ENCODE data around the gene CBARP. TPM values are rescaled to one million over a fixed set of nuclear protein-coding genes. Genes with fewer than 3 reads are reported as not detected.
A peak's percentile ranks its signal among the peaks of the same experiment; 100 is the strongest.

Gene CBARP
- total RNA-seq, 1 experiment from 2014 or later = 23.4 TPM

- no peak for TF ChIP-seq ZSCAN18 (CRISPR knock-in tag; IDR thresholded peaks at IDR 0.05)
- TF ChIP-seq MAX (CRISPR knock-in tag; IDR thresholded peaks at IDR 0.05) = peak; percentile 63
- TF ChIP-seq FOXP4 (CRISPR knock-in tag; IDR thresholded peaks at IDR 0.05) = 0 out of 2 replicates have a peak, but pooled peaks have one; percentile 56
- peak; percentile 25 for TF ChIP-seq ARID4B (CRISPR knock-in tag; IDR thresholded peaks at IDR 0.05; ENCODE audit: borderline replicate concordance)
- 0 out of 2 replicates have a peak, but pooled peaks have one; percentile 13 for TF ChIP-seq ZNF121 (CRISPR knock-in tag; IDR thresholded peaks at IDR 0.05)
- no peak for TF ChIP-seq ERG (CRISPR knock-in tag; IDR thresholded peaks at IDR 0.05)
- TF ChIP-seq SP1 (CRISPR knock-in tag; conservative IDR thresholded peaks at IDR 0.05) = peak; percentile 53; the same call in 1 of the 2 replicates
- TF ChIP-seq GABPB1 (CRISPR knock-in tag; IDR thresholded peaks at IDR 0.05) = peak; percentile 48
- TF ChIP-seq ZNF263 (CRISPR knock-in tag; IDR thresholded peaks at IDR 0.05; ENCODE audit: low read depth) = peak; percentile 50; the same call in 1 of the 2 replicates
- no peak overlapping the region for H3K27ac Mint-ChIP-seq
- CTCF ChIA-PET = interaction anchor here (0.6 to 15.6 kb wide), 61 partner anchors 9 to 688 kb away, joined by 3 to 648 read pairs (median 4); partner anchors contain the start of genes ARHGAP45, ATP5F1D, FAM174C and GPX4
- peak; percentile 86 for DNase-seq (ENCODE audit: low spot score)
- H3K36me3 Mint-ChIP-seq = peaks cover 16% of the 10 kb centered on the region
- no peaks in the 10 kb centered on the region for H3K9me3 Mint-ChIP-seq
- peak; percentile 8 for ATAC-seq
- POLR2A ChIA-PET = interaction anchor here (0.6 to 2.3 kb wide), 13 partner anchors 9 to 475 kb away, joined by 3 to 37 read pairs (median 4); partner anchors contain the start of gene FAM174C
- H3K27me3 Mint-ChIP-seq (ENCODE audit: low read depth) = peaks cover 7% of the 10 kb centered on the region
- peak overlapping the region; percentile 67 for H3K4me3 Mint-ChIP-seq
- peaks cover 62% of the 10 kb centered on the region for H3K4me1 Mint-ChIP-seq
These were observed 28.5 kb upstream of the CBARP start for GRCh38 chr19:1266129-1266915.

- H3K27ac Mint-ChIP-seq = peak overlapping the region; percentile 90; the same call in 1 of the 2 replicates
- ChIA-PET POLR2A (interaction anchor here (0.6 to 2.3 kb wide), 3 partner anchors 20 to 445 kb away, joined by 3 to 37 read pairs (median 4); no protein-coding TSS in a partner anchor), CTCF (interaction anchor here (0.8 to 15.6 kb wide), 10 partner anchors 14 to 281 kb away, joined by 4 to 648 read pairs (median 8); partner anchors contain the start of genes ATP5F1D, REEP6 and WDR18)
- peak overlapping the region; percentile 67 for H3K4me3 Mint-ChIP-seq
- H3K4me1 Mint-ChIP-seq = peaks cover 57% of the 10 kb centered on the region
- no peak for DNase-seq (ENCODE audit: low spot score)
- H3K36me3 Mint-ChIP-seq = peaks cover 10% of the 10 kb centered on the region
- peaks cover 7% of the 10 kb centered on the region for H3K27me3 Mint-ChIP-seq (ENCODE audit: low read depth)
- no peak for ATAC-seq
- no peaks in the 10 kb centered on the region for H3K9me3 Mint-ChIP-seq
- TF ChIP-seq ZNF671 (CRISPR knock-in tag; IDR thresholded peaks at IDR 0.05) (no peak), CREB1 (CRISPR knock-in tag; IDR thresholded peaks at IDR 0.05) (no peak), NR1H2 (CRISPR knock-in tag; IDR thresholded peaks at IDR 0.05) (no peak), HMGA2 (CRISPR knock-in tag; IDR thresholded peaks at IDR 0.05) (no peak), CDX4 (CRISPR knock-in tag; IDR thresholded peaks at IDR 0.05; ENCODE audit: borderline replicate concordance) (no peak), RORB (CRISPR knock-in tag; IDR thresholded peaks at IDR 0.05) (no peak), TEAD4 (CRISPR knock-in tag; IDR thresholded peaks at IDR 0.05) (no peak), FOXP1 (CRISPR knock-in tag; IDR thresholded peaks at IDR 0.05; ENCODE audit: borderline replicate concordance) (0 out of 2 replicates have a peak, but pooled peaks have one; percentile 17), MYBL2 (CRISPR knock-in tag; IDR thresholded peaks at IDR 0.05) (no peak), HMGXB4 (CRISPR knock-in tag; IDR thresholded peaks at IDR 0.05) (no peak), KAT7 (CRISPR knock-in tag; IDR thresholded peaks at IDR 0.05; ENCODE audit: borderline replicate concordance) (no peak)
These were observed 27.9 kb upstream of the CBARP start for GRCh38 chr19:1265615-1266128.
